ENCODE measurements around the gene AKR1E2.

Gene AKR1E2

DNA sequence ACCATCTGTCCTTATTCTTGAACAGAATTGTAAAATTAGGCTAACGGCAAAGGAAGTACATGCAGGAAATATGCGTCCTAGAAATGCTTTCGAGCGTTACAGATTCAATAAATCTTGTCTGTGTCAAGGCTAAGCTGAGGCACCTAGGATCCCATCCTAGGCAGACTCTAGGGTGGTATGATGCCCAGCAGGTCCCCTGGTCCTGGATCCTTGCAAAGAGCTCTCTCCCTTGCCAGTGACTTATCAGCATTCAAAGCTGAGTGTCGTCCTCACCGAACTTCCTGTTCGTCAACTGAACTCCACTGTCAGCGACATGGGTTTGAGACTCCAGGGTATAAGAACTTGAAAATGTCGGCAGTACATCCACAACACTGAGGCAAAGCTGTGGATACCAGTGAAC, 61.5 kb downstream of the AKR1E2 start:
- ChIA-PET CTCF (no interaction called here), POLR2A (ENCODE audit: low non-redundant PET) (no interaction called here)
- H3K27ac ChIP-seq: no peak overlapping the region
- DNase-seq (ENCODE audit: low spot score): no peak
- TF ChIP-seq, protein P1, sequence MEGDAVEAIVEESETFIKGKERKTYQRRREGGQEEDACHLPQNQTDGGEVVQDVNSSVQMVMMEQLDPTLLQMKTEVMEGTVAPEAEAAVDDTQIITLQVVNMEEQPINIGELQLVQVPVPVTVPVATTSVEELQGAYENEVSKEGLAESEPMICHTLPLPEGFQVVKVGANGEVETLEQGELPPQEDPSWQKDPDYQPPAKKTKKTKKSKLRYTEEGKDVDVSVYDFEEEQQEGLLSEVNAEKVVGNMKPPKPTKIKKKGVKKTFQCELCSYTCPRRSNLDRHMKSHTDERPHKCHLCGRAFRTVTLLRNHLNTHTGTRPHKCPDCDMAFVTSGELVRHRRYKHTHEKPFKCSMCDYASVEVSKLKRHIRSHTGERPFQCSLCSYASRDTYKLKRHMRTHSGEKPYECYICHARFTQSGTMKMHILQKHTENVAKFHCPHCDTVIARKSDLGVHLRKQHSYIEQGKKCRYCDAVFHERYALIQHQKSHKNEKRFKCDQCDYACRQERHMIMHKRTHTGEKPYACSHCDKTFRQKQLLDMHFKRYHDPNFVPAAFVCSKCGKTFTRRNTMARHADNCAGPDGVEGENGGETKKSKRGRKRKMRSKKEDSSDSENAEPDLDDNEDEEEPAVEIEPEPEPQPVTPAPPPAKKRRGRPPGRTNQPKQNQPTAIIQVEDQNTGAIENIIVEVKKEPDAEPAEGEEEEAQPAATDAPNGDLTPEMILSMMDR (conservative IDR thresholded peaks at IDR 0.05; ENCODE audit: low read depth): no peak

DNA sequence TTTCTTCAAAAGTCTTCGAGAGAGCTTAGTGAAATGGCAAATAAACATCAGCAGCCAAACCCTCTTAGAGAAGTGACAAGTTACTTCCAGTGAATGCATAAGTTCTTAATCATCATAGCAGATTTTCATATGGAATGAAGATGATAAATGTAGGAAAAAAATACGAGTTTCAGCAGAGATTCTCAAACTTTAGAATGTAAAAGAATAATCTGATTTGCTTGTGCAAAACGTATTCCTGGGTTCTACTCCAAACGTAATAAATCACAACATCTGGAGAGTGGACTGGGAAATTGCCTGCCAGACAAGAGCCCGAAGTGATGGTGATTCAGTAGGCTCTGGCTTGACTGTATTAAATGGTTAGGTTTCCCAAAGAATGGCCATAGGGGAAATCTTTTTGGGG, 62.2 kb downstream of the AKR1E2 start:
- H3K27ac ChIP-seq: no peak overlapping the region
- POLR2A ChIA-PET (ENCODE audit: low non-redundant PET): no interaction called here
- DNase-seq (ENCODE audit: low spot score): no peak
- CTCF ChIA-PET: no interaction called here
- TF ChIP-seq, protein P1 (conservative IDR thresholded peaks at IDR 0.05; ENCODE audit: low read depth): no peak

- POLR2A ChIA-PET (ENCODE audit: low non-redundant PET): no interaction called here
Observed at GRCh38 chr10:4889959-4890358, 64.0 kb downstream of the AKR1E2 start.

DNA sequence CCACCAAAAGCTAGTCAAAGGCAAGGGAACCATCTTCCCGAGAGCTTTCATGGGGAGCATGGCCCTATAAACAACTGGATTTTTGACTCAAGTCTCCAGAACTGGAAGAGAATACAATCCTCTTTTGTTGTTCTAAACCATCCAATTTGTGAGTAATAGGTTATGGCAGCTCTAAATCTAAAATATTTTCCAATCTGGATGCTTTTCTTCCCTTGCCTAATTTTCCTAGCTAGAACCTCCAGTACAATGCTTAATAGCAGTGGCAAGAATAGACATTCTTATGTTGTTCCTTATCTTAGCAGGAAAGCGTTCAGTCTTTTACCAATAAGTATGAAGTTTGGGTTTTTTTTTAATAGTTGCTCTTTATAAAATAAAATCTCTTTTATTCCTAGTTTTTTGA, 66.7 kb downstream of the AKR1E2 start:
- DNase-seq (ENCODE audit: low spot score): no peak
- no peak overlapping the region for H3K27ac ChIP-seq
- ChIA-PET POLR2A (ENCODE audit: low non-redundant PET) (no interaction called here), CTCF (interaction anchor here (1.7 kb wide), 1 partner anchor 43 kb away, joined by 5 read pairs; no protein-coding TSS in a partner anchor)
- TF ChIP-seq, protein P1 (conservative IDR thresholded peaks at IDR 0.05; ENCODE audit: low read depth): no peak

More at GRCh38 chr10:4889959-4890358, 64.0 kb downstream of the AKR1E2 start:
- TF ChIP-seq, protein P1 (conservative IDR thresholded peaks at IDR 0.05; ENCODE audit: low read depth): no peak
- CTCF ChIA-PET: no interaction called here
- H3K27ac ChIP-seq: no peak overlapping the region
- DNase-seq (ENCODE audit: low spot score): no peak

DNA sequence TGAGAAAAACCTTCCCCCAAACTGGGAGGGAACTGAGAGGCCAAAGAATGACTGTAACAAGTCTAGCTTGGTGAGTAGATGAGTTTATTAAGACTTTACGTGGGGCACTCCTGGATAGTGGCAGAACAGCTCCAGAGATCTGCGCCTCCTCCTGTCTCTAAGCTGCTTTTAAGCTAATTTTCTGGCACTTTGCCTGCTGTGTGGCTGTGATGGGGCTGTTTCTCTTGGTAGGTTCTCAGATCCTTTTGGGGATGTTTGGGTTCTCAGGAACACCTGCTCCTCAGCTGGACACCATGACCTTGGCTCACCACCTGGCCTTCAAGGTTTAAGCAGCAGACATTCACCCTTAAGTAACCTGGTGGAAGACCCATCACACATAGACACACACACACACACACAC, 68.3 kb downstream of the AKR1E2 start:
- POLR2A ChIA-PET (ENCODE audit: low non-redundant PET): no interaction called here
- CTCF ChIA-PET: interaction anchor here (0.6 to 1.7 kb wide), 2 partner anchors 44 to 453 kb away, joined by 3 to 5 read pairs; no protein-coding TSS in a partner anchor
- H3K27ac ChIP-seq: no peak overlapping the region
- no peak for DNase-seq (ENCODE audit: low spot score)
- TF ChIP-seq, protein P1 (conservative IDR thresholded peaks at IDR 0.05; ENCODE audit: low read depth): no peak
